ENCODE data around the gene KLK6.
"Not testable (repeated sequence)": the region's sequence is repeated elsewhere in the genome, so short reads cannot be mapped to it uniquely, and the experiment has no call there.

The KLK6 gene

GRCh38 chr19:50979758-50980157 lies 10.4 kb upstream of the KLK6 start:
- Mint-ChIP-seq H3K27ac (no peak overlapping the region), H3K36me3 (peaks cover 4% of the 10 kb centered on the region), H3K27me3 (peaks cover 39% of the 10 kb centered on the region), H3K9me3 (peaks cover 4% of the 10 kb centered on the region), H3K4me3 (no peak overlapping the region), H3K4me1 (no peaks in the 10 kb centered on the region)
- ATAC-seq (ENCODE audit: low read depth) (no peak), DNase-seq (ENCODE audit: low spot score in 2 of 2) (no peak)

- no peaks in the 10 kb centered on the region for H3K4me1 Mint-ChIP-seq
- peaks cover 4% of the 10 kb centered on the region for H3K36me3 Mint-ChIP-seq
- H3K4me3 Mint-ChIP-seq: no peak overlapping the region
- H3K9me3 Mint-ChIP-seq: peaks cover 4% of the 10 kb centered on the region
- no peak for DNase-seq (ENCODE audit: low spot score in 2 of 2)
- H3K27me3 Mint-ChIP-seq: peaks cover 38% of the 10 kb centered on the region
- H3K27ac Mint-ChIP-seq: no peak overlapping the region
- ATAC-seq (ENCODE audit: low read depth): no peak
Measured at GRCh38 chr19:50978772-50979390, 9.5 kb upstream of the KLK6 start.

- no peak for ATAC-seq (ENCODE audit: low read depth)
- H3K27ac Mint-ChIP-seq: no peak overlapping the region
Measured at GRCh38 chr19:50977626-50978025, 8.2 kb upstream of the KLK6 start.

GRCh38 chr19:50975766-50976165 lies 6.4 kb upstream of the KLK6 start:
- Mint-ChIP-seq H3K27me3 (peaks cover 33% of the 10 kb centered on the region), H3K4me3 (no peak overlapping the region), H3K9me3 (peaks cover under 1% of the 10 kb centered on the region), H3K36me3 (peaks cover 2% of the 10 kb centered on the region), H3K4me1 (no peaks in the 10 kb centered on the region), H3K27ac (no peak overlapping the region)
- no peak for DNase-seq (ENCODE audit: low spot score in 2 of 2)
- no peak for ATAC-seq (ENCODE audit: low read depth)

More at GRCh38 chr19:50977626-50978025, 8.2 kb upstream of the KLK6 start:
- H3K4me1 Mint-ChIP-seq: no peaks in the 10 kb centered on the region
- H3K27me3 Mint-ChIP-seq: peaks cover 41% of the 10 kb centered on the region
- H3K9me3 Mint-ChIP-seq: peaks cover 4% of the 10 kb centered on the region
- H3K4me3 Mint-ChIP-seq: no peak overlapping the region
- peaks cover 4% of the 10 kb centered on the region for H3K36me3 Mint-ChIP-seq
- DNase-seq (ENCODE audit: low spot score in 2 of 2): no peak

- Mint-ChIP-seq H3K4me1 (no peaks in the 10 kb centered on the region), H3K9me3 (peaks cover under 1% of the 10 kb centered on the region), H3K36me3 (peaks cover under 1% of the 10 kb centered on the region), H3K27ac (no peak overlapping the region), H3K27me3 (peaks cover 33% of the 10 kb centered on the region), H3K4me3 (no peak overlapping the region)
- DNase-seq (ENCODE audit: low spot score in 2 of 2) (no peak), ATAC-seq (ENCODE audit: low read depth) (no peak)
Measured at GRCh38 chr19:50974702-50975556, 5.5 kb upstream of the KLK6 start.

GRCh38 chr19:50972795-50973376 lies 3.5 kb upstream of the KLK6 start:
- H3K4me3 Mint-ChIP-seq: no peak overlapping the region
- no peak overlapping the region for H3K27ac Mint-ChIP-seq
- ATAC-seq (ENCODE audit: low read depth): no peak
- peaks cover 2% of the 10 kb centered on the region for H3K9me3 Mint-ChIP-seq
- no peak for DNase-seq (ENCODE audit: low spot score in 2 of 2)
- no peaks in the 10 kb centered on the region for H3K4me1 Mint-ChIP-seq
- H3K27me3 Mint-ChIP-seq: peaks cover 28% of the 10 kb centered on the region
- H3K36me3 Mint-ChIP-seq: peaks cover 3% of the 10 kb centered on the region

- not testable (repeated sequence) for ATAC-seq (ENCODE audit: low read depth); H3K36me3 Mint-ChIP-seq; H3K27ac Mint-ChIP-seq; H3K4me1 Mint-ChIP-seq; DNase-seq (ENCODE audit: low spot score in 2 of 2); H3K4me3 Mint-ChIP-seq; H3K9me3 Mint-ChIP-seq
- peaks cover 22% of the 10 kb centered on the region for H3K27me3 Mint-ChIP-seq
Measured at GRCh38 chr19:50969810-50970209, 419 bp upstream of the KLK6 start.

GRCh38 chr19:50968716-50969412 lies 527 bp downstream of the KLK6 start:
- Mint-ChIP-seq H3K9me3 (peaks cover 4% of the 10 kb centered on the region), H3K36me3 (peaks cover 3% of the 10 kb centered on the region), H3K27ac (no peak overlapping the region), H3K4me3 (no peak overlapping the region), H3K27me3 (peaks cover 22% of the 10 kb centered on the region), H3K4me1 (no peaks in the 10 kb centered on the region)
- ATAC-seq (ENCODE audit: low read depth) (no peak), DNase-seq (ENCODE audit: low spot score in 2 of 2) (no peak)

GRCh38 chr19:50967929-50968715 lies 1.3 kb downstream of the KLK6 start:
- peaks cover 5% of the 10 kb centered on the region for H3K9me3 Mint-ChIP-seq
- H3K4me3 Mint-ChIP-seq: no peak overlapping the region
- peaks cover 6% of the 10 kb centered on the region for H3K36me3 Mint-ChIP-seq
- DNase-seq (ENCODE audit: low spot score in 2 of 2) (no peak), ATAC-seq (ENCODE audit: low read depth) (no peak)
- H3K4me1 Mint-ChIP-seq: no peaks in the 10 kb centered on the region
- peaks cover 25% of the 10 kb centered on the region for H3K27me3 Mint-ChIP-seq
- H3K27ac Mint-ChIP-seq: no peak overlapping the region

GRCh38 chr19:50964266-50964665 lies 5.1 kb downstream of the KLK6 start:
- no peak for ATAC-seq (ENCODE audit: low read depth)
- H3K9me3 Mint-ChIP-seq: peaks cover 24% of the 10 kb centered on the region
- DNase-seq (ENCODE audit: low spot score in 2 of 2): no peak
- H3K4me1 Mint-ChIP-seq: peaks cover 2% of the 10 kb centered on the region
- H3K27me3 Mint-ChIP-seq: peaks cover 19% of the 10 kb centered on the region
- no peak overlapping the region for H3K27ac Mint-ChIP-seq
- peaks cover 7% of the 10 kb centered on the region for H3K36me3 Mint-ChIP-seq
- no peak overlapping the region for H3K4me3 Mint-ChIP-seq

- H3K4me1 Mint-ChIP-seq: peaks cover 2% of the 10 kb centered on the region
- peaks cover 7% of the 10 kb centered on the region for H3K36me3 Mint-ChIP-seq
- H3K9me3 Mint-ChIP-seq: peaks cover 26% of the 10 kb centered on the region
- H3K27ac Mint-ChIP-seq: no peak overlapping the region
- no peak overlapping the region for H3K4me3 Mint-ChIP-seq
- ATAC-seq (ENCODE audit: low read depth) (no peak), DNase-seq (ENCODE audit: low spot score in 2 of 2) (no peak)
- H3K27me3 Mint-ChIP-seq: peaks cover 24% of the 10 kb centered on the region
Measured at GRCh38 chr19:50963381-50963780, 6.0 kb downstream of the KLK6 start.

GRCh38 chr19:50962245-50962644 lies 7.1 kb downstream of the KLK6 start:
- H3K4me3 Mint-ChIP-seq: no peak overlapping the region
- no peak for DNase-seq (ENCODE audit: low spot score in 2 of 2)
- peaks cover 26% of the 10 kb centered on the region for H3K9me3 Mint-ChIP-seq
- peaks cover 26% of the 10 kb centered on the region for H3K27me3 Mint-ChIP-seq
- peaks cover 7% of the 10 kb centered on the region for H3K36me3 Mint-ChIP-seq
- peaks cover 2% of the 10 kb centered on the region for H3K4me1 Mint-ChIP-seq
- no peak for ATAC-seq (ENCODE audit: low read depth)
- no peak overlapping the region for H3K27ac Mint-ChIP-seq

- Mint-ChIP-seq H3K9me3 (peaks cover 26% of the 10 kb centered on the region), H3K36me3 (peaks cover 7% of the 10 kb centered on the region), H3K4me1 (peaks cover 2% of the 10 kb centered on the region), H3K4me3 (no peak overlapping the region), H3K27ac (no peak overlapping the region), H3K27me3 (peaks cover 26% of the 10 kb centered on the region)
- no peak for ATAC-seq (ENCODE audit: low read depth)
- no peak for DNase-seq (ENCODE audit: low spot score in 2 of 2)
Measured at GRCh38 chr19:50959731-50960500, 9.5 kb downstream of the KLK6 start.
